ENCODE results near the gene CAMK1G.

The CAMK1G gene

DNA sequence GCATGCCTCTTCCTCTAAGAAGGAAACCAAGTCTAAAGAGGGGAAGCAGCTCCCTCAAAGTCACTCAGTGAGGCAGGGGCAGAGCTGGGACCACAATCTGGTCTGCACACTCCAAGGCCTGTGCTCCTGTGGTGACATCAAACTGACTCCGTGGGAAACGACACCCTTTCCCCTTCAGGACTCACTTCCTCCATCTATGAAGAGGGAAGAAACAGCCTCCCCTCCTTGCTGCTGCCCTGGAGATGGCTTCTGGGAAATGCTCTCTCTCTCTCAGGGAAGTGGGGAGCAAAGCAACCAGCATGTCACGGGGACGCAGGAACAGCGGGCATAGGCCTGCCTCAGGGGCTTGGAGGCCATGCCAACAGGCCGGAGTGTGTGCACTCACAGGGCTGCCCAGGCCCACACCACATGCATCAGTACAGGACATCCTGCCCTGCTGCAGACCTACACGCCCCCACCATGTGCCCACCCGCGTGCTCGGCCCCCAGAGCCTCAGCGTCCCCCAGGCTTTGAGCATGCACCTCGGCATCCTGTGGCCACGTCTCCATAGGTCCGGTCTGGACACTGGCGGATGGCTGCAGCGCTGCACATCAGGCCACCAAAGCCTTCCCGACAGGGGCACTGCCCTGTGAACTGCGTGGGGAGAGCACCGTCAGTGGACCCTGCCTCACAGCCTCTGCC is 43.0 kb downstream of the CAMK1G start:
- DNase-seq (ENCODE audit: extremely low read depth, insufficient read length) = no peak
- Histone ChIP-seq H3K4me3 (replicated peaks; ENCODE audit: low read depth, low read length) (no peak overlapping the region), H3K27me3 (replicated peaks; ENCODE audit: control insufficient read depth, insufficient read depth, low read length) (no peaks in the 10 kb centered on the region; the same call in 1 of the 2 replicates), H3K36me3 (ENCODE audit: control insufficient read depth, insufficient read depth, low read length) (no peaks in the 10 kb centered on the region)
- TF ChIP-seq, protein P1, sequence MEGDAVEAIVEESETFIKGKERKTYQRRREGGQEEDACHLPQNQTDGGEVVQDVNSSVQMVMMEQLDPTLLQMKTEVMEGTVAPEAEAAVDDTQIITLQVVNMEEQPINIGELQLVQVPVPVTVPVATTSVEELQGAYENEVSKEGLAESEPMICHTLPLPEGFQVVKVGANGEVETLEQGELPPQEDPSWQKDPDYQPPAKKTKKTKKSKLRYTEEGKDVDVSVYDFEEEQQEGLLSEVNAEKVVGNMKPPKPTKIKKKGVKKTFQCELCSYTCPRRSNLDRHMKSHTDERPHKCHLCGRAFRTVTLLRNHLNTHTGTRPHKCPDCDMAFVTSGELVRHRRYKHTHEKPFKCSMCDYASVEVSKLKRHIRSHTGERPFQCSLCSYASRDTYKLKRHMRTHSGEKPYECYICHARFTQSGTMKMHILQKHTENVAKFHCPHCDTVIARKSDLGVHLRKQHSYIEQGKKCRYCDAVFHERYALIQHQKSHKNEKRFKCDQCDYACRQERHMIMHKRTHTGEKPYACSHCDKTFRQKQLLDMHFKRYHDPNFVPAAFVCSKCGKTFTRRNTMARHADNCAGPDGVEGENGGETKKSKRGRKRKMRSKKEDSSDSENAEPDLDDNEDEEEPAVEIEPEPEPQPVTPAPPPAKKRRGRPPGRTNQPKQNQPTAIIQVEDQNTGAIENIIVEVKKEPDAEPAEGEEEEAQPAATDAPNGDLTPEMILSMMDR (IDR thresholded peaks at IDR 0.05; ENCODE audit: insufficient read depth, low read length, poor library complexity, severe bottlenecking) = no peak

DNA sequence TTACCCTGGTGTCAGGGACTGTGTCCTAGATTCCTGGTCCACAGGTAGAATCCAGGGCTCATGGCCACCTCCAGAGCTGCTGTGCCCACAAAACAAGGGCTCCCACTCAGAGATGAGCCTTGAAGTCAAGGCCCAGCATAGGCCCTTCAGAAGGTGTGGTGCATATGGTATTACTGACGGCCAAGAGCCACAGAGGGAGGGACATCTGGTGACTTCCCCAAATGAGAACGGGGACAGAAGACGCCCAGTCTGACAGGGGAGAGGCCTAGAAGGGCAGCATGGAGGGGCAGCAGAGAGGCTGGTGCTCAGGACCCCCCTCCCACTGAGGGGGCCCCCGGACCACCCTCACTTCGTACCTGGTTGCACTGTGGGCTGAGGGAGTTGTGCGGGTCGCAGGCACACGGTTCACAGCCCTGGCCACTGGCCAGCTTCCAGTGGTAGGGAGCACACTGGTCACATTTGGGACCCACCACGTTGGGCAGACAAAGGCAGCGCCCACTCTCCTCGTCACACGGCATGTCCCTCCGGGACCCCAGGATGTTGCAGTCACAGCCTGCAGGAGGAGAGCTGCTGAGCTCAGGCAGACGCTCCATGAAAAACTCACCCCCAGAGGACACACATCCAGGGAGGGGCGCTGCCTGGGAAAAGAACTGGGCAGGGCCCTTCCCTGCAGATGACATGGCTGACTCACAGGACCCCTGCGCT is 43.7 kb downstream of the CAMK1G start:
- TF ChIP-seq, protein P1 (IDR thresholded peaks at IDR 0.05; ENCODE audit: insufficient read depth, low read length, poor library complexity, severe bottlenecking) = no peak
- no peaks in the 10 kb centered on the region for H3K36me3 ChIP-seq (ENCODE audit: control insufficient read depth, insufficient read depth, low read length)
- DNase-seq (ENCODE audit: extremely low read depth, insufficient read length) = no peak
- H3K27me3 ChIP-seq (replicated peaks; ENCODE audit: control insufficient read depth, insufficient read depth, low read length) = no peaks in the 10 kb centered on the region; the same call in 1 of the 2 replicates
- H3K4me3 ChIP-seq (replicated peaks; ENCODE audit: low read depth, low read length) = no peak overlapping the region

DNA sequence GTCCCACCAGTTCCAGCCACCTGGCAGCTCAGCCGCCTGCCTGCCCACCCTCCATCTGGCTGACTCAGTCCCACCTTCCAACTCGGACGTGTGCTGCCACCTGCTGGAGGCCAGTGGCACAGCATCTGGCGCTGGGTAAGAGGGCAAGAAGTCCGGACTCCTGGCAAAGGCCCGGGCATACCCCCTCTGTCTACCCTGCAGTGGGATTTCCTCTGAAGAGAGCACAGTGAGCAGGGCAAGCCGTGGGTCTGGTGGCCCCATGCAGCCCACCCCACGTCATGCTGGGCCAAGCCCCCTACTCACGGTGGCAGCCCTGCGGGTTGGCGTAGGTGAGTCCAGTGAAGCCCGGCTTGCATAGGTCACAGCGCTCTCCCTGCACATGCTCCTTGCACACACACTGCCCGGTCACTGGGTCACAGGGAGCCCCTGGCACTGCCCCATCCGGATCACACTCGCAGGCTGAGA is 44.2 kb downstream of the CAMK1G start:
- no peak overlapping the region for H3K4me3 ChIP-seq (replicated peaks; ENCODE audit: low read depth, low read length)
- TF ChIP-seq, protein P1 (IDR thresholded peaks at IDR 0.05; ENCODE audit: insufficient read depth, low read length, poor library complexity, severe bottlenecking) = peak; percentile 99
- H3K36me3 ChIP-seq (ENCODE audit: control insufficient read depth, insufficient read depth, low read length) = no peaks in the 10 kb centered on the region
- H3K27me3 ChIP-seq (replicated peaks; ENCODE audit: control insufficient read depth, insufficient read depth, low read length) = no peaks in the 10 kb centered on the region; the same call in 1 of the 2 replicates
- peak; percentile 66 for DNase-seq (ENCODE audit: extremely low read depth, insufficient read length)

DNA sequence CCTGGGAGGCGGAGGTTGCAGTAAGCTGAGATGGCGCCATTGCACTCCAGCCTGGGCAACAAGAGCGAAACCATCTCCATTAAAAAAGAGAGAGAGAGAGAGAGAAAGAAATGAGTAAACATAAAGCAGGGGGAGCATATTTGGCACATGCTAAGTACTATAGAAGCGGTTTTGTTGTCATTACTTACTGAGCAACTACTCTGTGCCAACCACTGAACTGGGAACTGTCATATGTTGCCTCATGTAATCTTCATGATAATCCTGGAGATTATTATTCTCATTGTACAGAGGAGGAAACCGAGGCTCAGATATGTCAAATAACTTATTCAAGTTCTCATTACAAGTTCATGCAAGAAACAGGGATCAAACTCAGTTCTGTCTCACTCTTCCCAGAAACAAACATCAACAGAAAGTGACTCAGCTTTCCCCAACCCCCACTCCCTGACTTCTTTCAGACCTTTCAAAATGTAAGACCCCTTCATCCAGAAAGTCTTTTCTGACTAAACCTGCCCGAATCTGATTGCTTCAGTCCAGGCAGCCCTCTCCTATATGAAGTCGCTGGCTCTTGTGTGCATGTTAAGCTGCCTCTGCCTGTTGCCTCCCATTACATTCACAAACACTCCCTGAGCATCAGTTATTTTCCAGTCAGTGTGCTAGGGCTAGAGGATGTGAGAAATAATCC is 45.2 kb downstream of the CAMK1G start:
- TF ChIP-seq, protein P1 (IDR thresholded peaks at IDR 0.05; ENCODE audit: insufficient read depth, low read length, poor library complexity, severe bottlenecking) = no peak
- DNase-seq (ENCODE audit: extremely low read depth, insufficient read length) = no peak
- H3K36me3 ChIP-seq (ENCODE audit: control insufficient read depth, insufficient read depth, low read length) = no peaks in the 10 kb centered on the region
- no peaks in the 10 kb centered on the region; the same call in 1 of the 2 replicates for H3K27me3 ChIP-seq (replicated peaks; ENCODE audit: control insufficient read depth, insufficient read depth, low read length)
- H3K4me3 ChIP-seq (replicated peaks; ENCODE audit: low read depth, low read length) = no peak overlapping the region

DNA sequence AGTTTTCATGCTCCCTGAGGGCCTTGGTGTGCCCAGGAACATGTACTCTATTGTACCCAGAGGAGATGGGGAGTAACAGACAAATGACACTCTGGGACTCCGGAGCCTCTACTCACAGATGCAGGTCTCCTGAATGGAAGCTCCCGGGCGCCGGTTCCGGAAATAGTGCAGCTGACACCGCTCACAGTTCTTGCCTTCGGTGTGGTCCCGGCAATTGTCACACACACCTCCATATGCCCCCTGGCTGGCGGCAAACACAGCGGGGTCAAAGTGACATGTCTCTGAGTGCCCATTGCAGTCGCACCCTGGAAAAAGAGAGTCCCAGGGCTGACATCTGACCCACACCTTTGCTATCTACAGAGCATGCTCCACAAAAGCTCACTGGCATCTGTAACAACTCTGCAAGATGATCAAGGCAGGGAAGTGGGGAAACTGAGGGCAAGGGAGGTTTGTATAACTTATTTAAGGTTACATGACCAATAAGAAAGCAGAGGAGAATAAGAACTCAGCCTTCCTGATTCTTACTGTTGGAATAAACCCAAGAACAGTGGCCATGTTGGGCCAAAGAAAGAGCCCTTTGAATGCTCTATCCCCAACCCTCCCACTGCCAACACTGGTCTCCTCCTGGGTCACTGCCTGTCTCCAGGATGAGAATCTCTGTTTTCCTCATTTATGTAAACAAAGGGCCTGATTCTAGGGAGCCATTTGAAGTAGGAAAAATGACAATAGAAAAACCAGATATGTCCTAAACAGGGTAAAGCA is 46.3 kb downstream of the CAMK1G start:
- TF ChIP-seq, protein P1 (IDR thresholded peaks at IDR 0.05; ENCODE audit: insufficient read depth, low read length, poor library complexity, severe bottlenecking) = no peak
- H3K27me3 ChIP-seq (replicated peaks; ENCODE audit: control insufficient read depth, insufficient read depth, low read length) = no peaks in the 10 kb centered on the region; the same call in 1 of the 2 replicates
- no peak for DNase-seq (ENCODE audit: extremely low read depth, insufficient read length)
- H3K4me3 ChIP-seq (replicated peaks; ENCODE audit: low read depth, low read length) = no peak overlapping the region
- no peaks in the 10 kb centered on the region for H3K36me3 ChIP-seq (ENCODE audit: control insufficient read depth, insufficient read depth, low read length)

Data from GM06990 (cell line).